Dermis lymphatic vessel endothelial cell (primary cell): ENCODE measurements around the gene MYLIP. TPM values are rescaled to one million over a fixed set of nuclear protein-coding genes. Genes with fewer than 3 reads are reported as not detected.

Experiments
- total RNA-seq: library from RNA; depleted of rRNA; stranded (reverse); fragments of >200 nt; gene quantifications from 2 replicates; pipeline ENCODE4 v1.2.1, GENCODE V29; 2014

The MYLIP gene
- total RNA-seq: 40.6 and 51.2 TPM in 2 replicates

GRCh38 chr6:16128759-16129622, at the start of gene MYLIP:
MYLIP (plus strand) TSS chr6:16129086; CDS start chr6:16129323, 237 bp downstream.

Other genes with a start within 250 kb of the MYLIP start
- gene GMPR, start 109.5 kb downstream of the MYLIP start, total RNA-seq: 9.5 and 15.4 TPM in 2 replicates